OCI-LY7 (cell line): ENCODE results near the gene CHPF2. TPM values are rescaled to one million over a fixed set of nuclear protein-coding genes. Genes with fewer than 3 reads are reported as not detected.
A peak's percentile ranks its signal among the peaks of the same experiment; 100 is the strongest.

Experiments used
- BruUV-seq: library from RNA; stranded (reverse); fragments of 400-500 nt; replicated peaks from 2 replicates; lab custom pipeline; 2021; lab: Mats Ljungman, UMichigan
- CTCF ChIA-PET: fragments of 300-600 bp; sonication (Branson Sonifier 250); formaldehyde crosslinking; loops from one replicate; lab custom pipeline; 2022; ENCODE audit warnings: antibody characterized with exemption; ENCODE audit not compliant: unreplicated experiment; lab: Charles Lee
- POLR2A ChIA-PET: fragments of 300-600 bp; sonication (Branson Sonifier 250); formaldehyde crosslinking; loops from one replicate; lab custom pipeline; 2022; ENCODE audit warnings: antibody characterized with exemption; lab: Charles Lee
- DNase-seq: peaks from one replicate; pipeline ENCODE4 v3.0.0-alpha.2; 2015; ENCODE audit warnings: low spot score
- H2AFZ ChIP-seq: fragments of 200-600 bp; sonication (generic), shearing (Covaris generic); 2 replicates; pipeline ENCODE4 v1.6.1; 2014; ENCODE audit warnings: mild to moderate bottlenecking, antibody characterized with exemption, low read length, moderate library complexity
- H3K27ac ChIP-seq: fragments of 200-600 bp; sonication (generic); 2 replicates; pipeline ENCODE4 v1.5.1; 2014; ENCODE audit warnings: mixed run types, low read depth, mild to moderate bottlenecking, moderate library complexity, low read length, inconsistent platforms; ENCODE audit not compliant: poor library complexity, severe bottlenecking
- H3K36me3 ChIP-seq: fragments of 200-600 bp; sonication (generic); 2 replicates; pipeline ENCODE4 v1.6.1; 2014; ENCODE audit warnings: mild to moderate bottlenecking, antibody characterized with exemption, low read length, moderate library complexity, mixed read lengths; ENCODE audit not compliant: insufficient read depth
- H3K4me1 ChIP-seq: fragments of 200-600 bp; sonication (generic); 2 replicates; pipeline ENCODE4 v1.5.1; 2014; ENCODE audit warnings: mild to moderate bottlenecking, low read length; ENCODE audit not compliant: insufficient read depth, poor library complexity, severe bottlenecking
- H3K4me2 ChIP-seq: fragments of 200-600 bp; sonication (generic); 2 replicates; pipeline ENCODE4 v1.6.1; 2014; ENCODE audit warnings: mild to moderate bottlenecking, low read length
- H3K4me3 ChIP-seq: fragments of 200-600 bp; sonication (generic); 2 replicates; pipeline ENCODE4 v1.5.1; 2014; ENCODE audit warnings: mild to moderate bottlenecking, low read depth, low read length; ENCODE audit not compliant: poor library complexity, severe bottlenecking
- H3K79me2 ChIP-seq: fragments of 200-600 bp; sonication (generic); 2 replicates; pipeline ENCODE4 v1.6.1; 2016; ENCODE audit warnings: low read depth, mild to moderate bottlenecking, low read length, moderate library complexity, mixed read lengths; ENCODE audit not compliant: insufficient read depth
- H3K9me2 ChIP-seq: fragments of 200-600 bp; sonication (generic); 2 replicates; pipeline ENCODE4 v1.6.1; 2016; ENCODE audit warnings: mild to moderate bottlenecking, low read length, mixed read lengths; ENCODE audit not compliant: insufficient read depth
- H3K9me3 ChIP-seq: fragments of 200-600 bp; sonication (generic); 2 replicates; pipeline ENCODE4 v1.6.1; 2014; ENCODE audit warnings: mild to moderate bottlenecking, mixed run types, low read length, mixed read lengths
- H4K20me1 ChIP-seq: fragments of 200-600 bp; sonication (generic); 2 replicates; pipeline ENCODE4 v1.6.1; 2014; ENCODE audit warnings: mild to moderate bottlenecking, antibody characterized with exemption, low read length, moderate library complexity, mixed read lengths; ENCODE audit not compliant: insufficient read depth
- EZH2phosphoT487 ChIP-seq: fragments of 200-600 bp; sonication (generic); IDR thresholded peaks from 2 replicates; pipeline ENCODE4 v1.6.1; 2018; ENCODE audit warnings: low read depth, borderline replicate concordance, mild to moderate bottlenecking, mixed run types, antibody characterized with exemption, low read length, moderate library complexity, mixed read lengths
- intact Hi-C: fragments of 100-400 bp; cut with micrococcal nuclease; formaldehyde crosslinking; loops from one replicate; pipeline ENCODE4 v1.10.0; 2022; ENCODE audit not compliant: unreplicated experiment
- total RNA-seq, 2 experiments: library from RNA; depleted of rRNA in 1 of 2; stranded (reverse); fragments of >200 nt in 1 of 2; shearing (Covaris generic) in 1 of 2; gene quantifications; 2 replicates each; pipeline ENCODE4 v1.2.3, GENCODE V29; 2014 to 2022
- TF ChIP-seq, protein P1 (sequence below): fragments of 200-600 bp; sonication (generic); conservative IDR thresholded peaks from 2 replicates; pipeline ENCODE4 v1.5.1; 2014; ENCODE audit warnings: mild to moderate bottlenecking, antibody characterized with exemption, low read length, moderate library complexity, mixed read lengths

Gene CHPF2
- total RNA-seq, 2 experiments from 2014 or later = 27.0 to 29.8 TPM

- intact Hi-C loops = no loop called here
- no peaks in the 10 kb centered on the region for H3K9me3 ChIP-seq
- H3K36me3 ChIP-seq = no peaks in the 10 kb centered on the region
- no TSS peak for BruUV-seq
- peak within 1 kb of the TSS; percentile 24; the same call in 1 of the 2 replicates for H3K4me2 ChIP-seq
- no peaks in the 10 kb centered on the region for H4K20me1 ChIP-seq
- DNase-seq = no peak
- POLR2A ChIA-PET = no interaction called here
- no peaks in the 10 kb centered on the region for H3K9me2 ChIP-seq
- no peak for TF ChIP-seq EZH2phosphoT487
- TF ChIP-seq, protein P1, sequence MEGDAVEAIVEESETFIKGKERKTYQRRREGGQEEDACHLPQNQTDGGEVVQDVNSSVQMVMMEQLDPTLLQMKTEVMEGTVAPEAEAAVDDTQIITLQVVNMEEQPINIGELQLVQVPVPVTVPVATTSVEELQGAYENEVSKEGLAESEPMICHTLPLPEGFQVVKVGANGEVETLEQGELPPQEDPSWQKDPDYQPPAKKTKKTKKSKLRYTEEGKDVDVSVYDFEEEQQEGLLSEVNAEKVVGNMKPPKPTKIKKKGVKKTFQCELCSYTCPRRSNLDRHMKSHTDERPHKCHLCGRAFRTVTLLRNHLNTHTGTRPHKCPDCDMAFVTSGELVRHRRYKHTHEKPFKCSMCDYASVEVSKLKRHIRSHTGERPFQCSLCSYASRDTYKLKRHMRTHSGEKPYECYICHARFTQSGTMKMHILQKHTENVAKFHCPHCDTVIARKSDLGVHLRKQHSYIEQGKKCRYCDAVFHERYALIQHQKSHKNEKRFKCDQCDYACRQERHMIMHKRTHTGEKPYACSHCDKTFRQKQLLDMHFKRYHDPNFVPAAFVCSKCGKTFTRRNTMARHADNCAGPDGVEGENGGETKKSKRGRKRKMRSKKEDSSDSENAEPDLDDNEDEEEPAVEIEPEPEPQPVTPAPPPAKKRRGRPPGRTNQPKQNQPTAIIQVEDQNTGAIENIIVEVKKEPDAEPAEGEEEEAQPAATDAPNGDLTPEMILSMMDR = no peak
- no peak within 1 kb of the TSS for H3K4me3 ChIP-seq
- no peak within 1 kb of the TSS for H3K27ac ChIP-seq
- no peaks in the 10 kb centered on the region for H3K79me2 ChIP-seq
- H3K4me1 ChIP-seq = peaks cover 7% of the 10 kb centered on the region
- no peak within 1 kb of the TSS for H2AFZ ChIP-seq
- CTCF ChIA-PET = no interaction called here
These were observed 45.5 kb upstream of the CHPF2 start, which contains the start of gene ASB10 for GRCh38 chr7:151186640-151187408. ASB10 (minus strand) TSS chr7:151187250; CDS start chr7:151187130, 120 bp downstream.

- Histone ChIP-seq H3K79me2 (no peaks in the 10 kb centered on the region), H3K4me3 (no peak overlapping the region), H3K4me1 (peaks cover 7% of the 10 kb centered on the region), H4K20me1 (no peaks in the 10 kb centered on the region), H2AFZ (no peak overlapping the region), H3K36me3 (no peaks in the 10 kb centered on the region), H3K27ac (no peak overlapping the region), H3K9me2 (no peaks in the 10 kb centered on the region), H3K9me3 (no peaks in the 10 kb centered on the region), H3K4me2 (peak overlapping the region; percentile 24; the same call in 1 of the 2 replicates)
- TF ChIP-seq, protein P1 = no peak
- no peak for TF ChIP-seq EZH2phosphoT487
- intact Hi-C loops = no loop called here
- no TSS peak for BruUV-seq
- no peak for DNase-seq
- ChIA-PET CTCF (no interaction called here), POLR2A (no interaction called here)
These were observed 44.7 kb upstream of the CHPF2 start for GRCh38 chr7:151187409-151188251.
